Kidney (tissue), 22 donors: Measurements from ENCODE around the gene CXADR. TPM values are rescaled to one million over a fixed set of nuclear protein-coding genes. Genes with fewer than 3 reads are reported as not detected.

Experiments
- DNase-seq, 5 donors: peaks; one replicate each; pipeline ENCODE4 v3.0.0-alpha.2; 2013 to 2020
- FAIRE-seq: peaks from 2 replicates; lab custom pipeline; 2012; peaks lifted over from hg19 to GRCh38; lab: Jason Lieb, UNC
- H3K27ac ChIP-seq, 2 donors: one replicate each; pipeline ENCODE4 v1.7.0; 2013; ENCODE audit warnings: low read depth in 2 of 2, low read length in 2 of 2, inconsistent platforms in 1 of 2
- H3K27me3 ChIP-seq: one replicate; pipeline ENCODE4 v1.7.1; 2013; ENCODE audit warnings: low read length, inconsistent platforms; ENCODE audit not compliant: control insufficient read depth, insufficient read depth
- H3K36me3 ChIP-seq, 3 donors: one replicate each; pipeline versions ENCODE4 v1.7.0 to v1.7.1; 2013; ENCODE audit warnings: low read length in 3 of 3, control low read depth in 1 of 3, inconsistent platforms in 1 of 3; ENCODE audit not compliant: insufficient read depth in 3 of 3, control insufficient read depth in 2 of 3
- H3K4me1 ChIP-seq, 3 donors: one replicate each; pipeline versions ENCODE4 v1.7.0 to v1.7.1; 2013; ENCODE audit warnings: low read length in 3 of 3, inconsistent platforms in 1 of 3, low read depth in 1 of 3; ENCODE audit not compliant: control insufficient read depth in 2 of 3, insufficient read depth in 2 of 3
- H3K4me3 ChIP-seq, 3 donors: one replicate each; pipeline versions ENCODE4 v1.7.0 to v1.8.1; 2013; ENCODE audit warnings: low read length in 3 of 3, control low read depth in 1 of 3, inconsistent platforms in 1 of 3
- H3K9ac ChIP-seq, 3 donors: one replicate each; pipeline versions ENCODE4 v1.7.0 to v1.7.1; 2013; ENCODE audit warnings: low read length in 3 of 3, control low read depth in 1 of 3, inconsistent platforms in 1 of 3
- H3K9me3 ChIP-seq, 3 donors: one replicate each; pipeline versions ENCODE4 v1.7.0 to v1.7.1; 2013; ENCODE audit warnings: low read length in 3 of 3, control low read depth in 1 of 3, inconsistent platforms in 1 of 3; ENCODE audit not compliant: control insufficient read depth in 2 of 3, insufficient read depth in 1 of 3
- CTCF ChIP-seq: IDR thresholded peaks from 3 replicates; pipeline ENCODE4 v1.5.1; 2012; ENCODE audit warnings: mild to moderate bottlenecking, moderate library complexity, borderline replicate concordance; ENCODE audit not compliant: insufficient read depth; ENCODE audit errors: extremely low read depth
- intact Hi-C: fragments of 100-400 bp; cut with DNase I; formaldehyde crosslinking; loops from one replicate; pipeline ENCODE4 v1.11.1; 2022
- long read RNA-seq, 10 donors: library from polyadenylated mRNA in 1 of 10; unstranded in 1 of 10; transcript quantifications; one replicate each; pipeline ENCODE4 v2.0.0 and lab custom pipeline, GENCODE V29; 2021 to 2026
- polyA plus RNA-seq: library from polyadenylated mRNA; stranded (reverse); fragments of 350-450 nt; fragmentation: Illumina TruSeq; extraction: RNeasy Lipid Tissue Mini Kit (QIAGEN cat#74804); gene quantifications from one replicate; pipeline ENCODE4 v1.2.3, GENCODE V29; 2014; ENCODE audit warnings: low read depth, low replicate concordance; ENCODE audit not compliant: insufficient read depth
- total RNA-seq: library from RNA; stranded (reverse); fragmentation: NEBNext Ultra II Directional; extraction: Animal tissue kit (Norgen Biotek cat#: 25700); gene quantifications from one replicate; pipeline ENCODE4 v1.2.1, GENCODE V29; 2021
- donor health status: control.
- donor health status: control.
- donor health status: control.
- donor health status: control.
- donor health status: control.
- donor health status: DM: yes; HTN: yes; CAD: no.
- donor health status: Normal renal cell carcinoma (clear cell type).

The CXADR gene
- total RNA-seq (34.4 TPM), polyA plus RNA-seq (5.2 TPM)
- long read RNA-seq, donor 1, full-length matches to known transcripts: 8 of 8 reads
- long read RNA-seq, donor 1, partial matches to known transcripts: 0 of 8 reads
- long read RNA-seq, donor 1, other reads (novel, unspliced or antisense): 0 of 8 reads
- long read RNA-seq, donor 2, full-length matches to known transcripts: 6 of 6 reads
- long read RNA-seq, donor 2, partial matches to known transcripts: 0 of 6 reads
- long read RNA-seq, donor 2, other reads (novel, unspliced or antisense): 0 of 6 reads
- long read RNA-seq, donor 3, full-length matches to known transcripts: 13 of 13 reads
- long read RNA-seq, donor 3, partial matches to known transcripts: 0 of 13 reads
- long read RNA-seq, donor 3, other reads (novel, unspliced or antisense): 0 of 13 reads
- long read RNA-seq, donor 4, full-length matches to known transcripts: 11 of 11 reads
- long read RNA-seq, donor 4, partial matches to known transcripts: 0 of 11 reads
- long read RNA-seq, donor 4, other reads (novel, unspliced or antisense): 0 of 11 reads
- long read RNA-seq, donor 5, full-length matches to known transcripts: 2 of 2 reads
- long read RNA-seq, donor 5, partial matches to known transcripts: 0 of 2 reads
- long read RNA-seq, donor 5, other reads (novel, unspliced or antisense): 0 of 2 reads
- long read RNA-seq, donor 6, full-length matches to known transcripts: 3 of 88 reads
- long read RNA-seq, donor 6, partial matches to known transcripts: 13 of 88 reads
- long read RNA-seq, donor 6, other reads (novel, unspliced or antisense): 72 of 88 reads
- long read RNA-seq, donor 7, full-length matches to known transcripts: 39 of 51 reads
- long read RNA-seq, donor 7, partial matches to known transcripts: 5 of 51 reads
- long read RNA-seq, donor 7, other reads (novel, unspliced or antisense): 7 of 51 reads
- long read RNA-seq, donor 8, full-length matches to known transcripts: 10 of 78 reads
- long read RNA-seq, donor 8, partial matches to known transcripts: 31 of 78 reads
- long read RNA-seq, donor 8, other reads (novel, unspliced or antisense): 37 of 78 reads
- long read RNA-seq, donor 9, full-length matches to known transcripts: 10 of 10 reads
- long read RNA-seq, donor 9, partial matches to known transcripts: 0 of 10 reads
- long read RNA-seq, donor 9, other reads (novel, unspliced or antisense): 0 of 10 reads
- long read RNA-seq, donor 10, full-length matches to known transcripts: 6 of 6 reads
- long read RNA-seq, donor 10, partial matches to known transcripts: 0 of 6 reads
- long read RNA-seq, donor 10, other reads (novel, unspliced or antisense): 0 of 6 reads

GRCh38 chr21:17512253-17513213 is at the start of gene CXADR:
Gene CXADR (plus strand): TSS chr21:17513043. CDS start chr21:17513130, 87 bp downstream.
- intact Hi-C loops: no loop called here
- H3K27ac ChIP-seq: peak within 1 kb of the TSS; percentile 77 to 89
- no peak for FAIRE-seq
- no peak for TF ChIP-seq CTCF
- peak within 1 kb of the TSS; percentile 10 to 73 (median 69) for H3K9ac ChIP-seq
- DNase-seq: peak; percentile 93 to 95 (median 95)
- H3K9me3 ChIP-seq: no peaks in the 10 kb centered on the region
- peak within 1 kb of the TSS; percentile 61 to 83 (median 75) for H3K4me3 ChIP-seq
- peaks cover 4% of the 10 kb centered on the region for H3K27me3 ChIP-seq
- peaks cover 0 to 2% (median 0%) of the 10 kb centered on the region in 3 donors for H3K4me1 ChIP-seq
- H3K36me3 ChIP-seq: no peaks in the 10 kb centered on the region

GRCh38 chr21:17466166-17466565 is 46.7 kb upstream of the CXADR start:
- Histone ChIP-seq H3K27ac (no peak overlapping the region), H3K27me3 (no peaks in the 10 kb centered on the region), H3K9me3 (no peaks in the 10 kb centered on the region), H3K36me3 (no peaks in the 10 kb centered on the region), H3K4me3 (no peak overlapping the region), H3K4me1 (no peaks in the 10 kb centered on the region), H3K9ac (no peak overlapping the region)
- intact Hi-C loops: no loop called here
- no peak for TF ChIP-seq CTCF
- no peak for FAIRE-seq
- DNase-seq: no peak

- no peak for FAIRE-seq
- no peaks in the 10 kb centered on the region for H3K4me1 ChIP-seq
- no peak overlapping the region for H3K27ac ChIP-seq
- TF ChIP-seq CTCF: no peak
- no peaks in the 10 kb centered on the region for H3K27me3 ChIP-seq
- intact Hi-C loops: no loop called here
- peak in 2 of 5 donors; percentile 51 to 61 for DNase-seq
- H3K4me3 ChIP-seq: peak overlapping the region in 2 of 3 donors; percentile 28 to 59
- no peaks in the 10 kb centered on the region for H3K36me3 ChIP-seq
- peak overlapping the region in 2 of 3 donors; percentile 38 to 41 for H3K9ac ChIP-seq
- H3K9me3 ChIP-seq: no peaks in the 10 kb centered on the region
These were observed 45.5 kb upstream of the CXADR start for GRCh38 chr21:17467392-17467791.
